ENCODE results near the gene SRRM5. TPM values are rescaled to one million over a fixed set of nuclear protein-coding genes. Genes with fewer than 3 reads are reported as not detected.
"Not testable (repeated sequence)": the region's sequence is repeated elsewhere in the genome, so short reads cannot be mapped to it uniquely, and the experiment has no call there.

SRRM5 gene
- total RNA-seq, 1 experiment from 2014 or later = not detected

- no peak for DNase-seq (ENCODE audit: low read depth)
Measured at GRCh38 chr19:43591904-43592772, 19.8 kb upstream of the SRRM5 start.

GRCh38 chr19:43592800-43593350 is 19.0 kb upstream of the SRRM5 start:
- no peak for DNase-seq (ENCODE audit: low read depth)

- no peak for DNase-seq (ENCODE audit: low read depth)
Measured at GRCh38 chr19:43594081-43594697, 17.7 kb upstream of the SRRM5 start.

GRCh38 chr19:43594710-43595604 is 16.9 kb upstream of the SRRM5 start:
- DNase-seq (ENCODE audit: low read depth) = peak; percentile 78

GRCh38 chr19:43595605-43595998 is 16.3 kb upstream of the SRRM5 start:
- no peak for DNase-seq (ENCODE audit: low read depth)

- peak; percentile 100 for DNase-seq (ENCODE audit: low read depth)
Measured at GRCh38 chr19:43595999-43596841, 15.7 kb upstream of the SRRM5 start, which contains the start of the genes IRGQ and ZNF576. IRGQ (minus strand) TSS chr19:43596134; CDS start chr19:43595338, 796 bp downstream. ZNF576 (plus strand) TSS chr19:43596595; CDS start chr19:43597109, 514 bp downstream.

- no peak for DNase-seq (ENCODE audit: low read depth)
Measured at GRCh38 chr19:43596842-43597461, 14.9 kb upstream of the SRRM5 start.

GRCh38 chr19:43597876-43598275 is 14.0 kb upstream of the SRRM5 start:
- DNase-seq (ENCODE audit: low read depth) = no peak

GRCh38 chr19:43598445-43599240 is 13.2 kb upstream of the SRRM5 start:
- no peak for DNase-seq (ENCODE audit: low read depth)

- no peak for DNase-seq (ENCODE audit: low read depth)
Measured at GRCh38 chr19:43599635-43600295, 12.1 kb upstream of the SRRM5 start.

- DNase-seq (ENCODE audit: low read depth) = not testable (repeated sequence)
Measured at GRCh38 chr19:43600326-43600725, 11.6 kb upstream of the SRRM5 start.

GRCh38 chr19:43605875-43606568 is 5.9 kb upstream of the SRRM5 start:
- DNase-seq (ENCODE audit: low read depth) = no peak

- no peak for DNase-seq (ENCODE audit: low read depth)
Measured at GRCh38 chr19:43606569-43607229, 5.2 kb upstream of the SRRM5 start.

GRCh38 chr19:43607238-43608205 is 4.4 kb upstream of the SRRM5 start:
- DNase-seq (ENCODE audit: low read depth) = no peak

- DNase-seq (ENCODE audit: low read depth) = no peak
Measured at GRCh38 chr19:43609872-43610271, 2.0 kb upstream of the SRRM5 start.

GRCh38 chr19:43610493-43610892 is 1.4 kb upstream of the SRRM5 start:
- no peak for DNase-seq (ENCODE audit: low read depth)

All from Daoy (cell line).